ENCODE data around the gene RPS6KA1. TPM values are rescaled to one million over a fixed set of nuclear protein-coding genes. Genes with fewer than 3 reads are reported as not detected.

Gene RPS6KA1
- total and polyA plus RNA-seq, 7 donors = 0.88 to 3.0 (median 2.5) TPM

DNA sequence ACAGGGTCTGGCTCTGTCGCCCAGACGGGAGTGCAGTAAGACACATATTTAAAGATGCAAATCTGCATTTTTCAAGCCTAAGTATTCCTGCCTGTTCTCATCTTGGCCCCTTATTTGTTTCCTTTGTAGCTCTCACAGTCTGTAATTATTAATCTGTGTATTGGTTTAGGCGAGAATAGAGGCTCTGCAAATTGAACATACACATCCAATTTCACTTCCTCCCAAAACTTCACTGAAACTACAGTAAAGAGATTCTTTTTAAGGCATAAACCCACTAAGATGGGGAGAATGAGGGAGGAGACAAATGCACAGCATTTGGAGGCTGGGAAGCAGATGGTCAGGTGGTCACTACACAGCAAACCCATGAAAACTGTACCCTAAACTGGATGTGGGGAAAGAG lies 36.3 kb upstream of the RPS6KA1 start:
- no peak overlapping the region for H3K27ac ChIP-seq
- no peaks in the 10 kb centered on the region for H3K4me1 ChIP-seq
- no peak overlapping the region for H3K4me3 ChIP-seq
- no peaks in the 10 kb centered on the region for H3K9me3 ChIP-seq
- ATAC-seq (no peak), DNase-seq (no peak)
- WGBS, 3 donors = 55 to 72% (median 66%) methylated on average over 3 of the region's 3 CpGs
- TF ChIP-seq, protein P1, sequence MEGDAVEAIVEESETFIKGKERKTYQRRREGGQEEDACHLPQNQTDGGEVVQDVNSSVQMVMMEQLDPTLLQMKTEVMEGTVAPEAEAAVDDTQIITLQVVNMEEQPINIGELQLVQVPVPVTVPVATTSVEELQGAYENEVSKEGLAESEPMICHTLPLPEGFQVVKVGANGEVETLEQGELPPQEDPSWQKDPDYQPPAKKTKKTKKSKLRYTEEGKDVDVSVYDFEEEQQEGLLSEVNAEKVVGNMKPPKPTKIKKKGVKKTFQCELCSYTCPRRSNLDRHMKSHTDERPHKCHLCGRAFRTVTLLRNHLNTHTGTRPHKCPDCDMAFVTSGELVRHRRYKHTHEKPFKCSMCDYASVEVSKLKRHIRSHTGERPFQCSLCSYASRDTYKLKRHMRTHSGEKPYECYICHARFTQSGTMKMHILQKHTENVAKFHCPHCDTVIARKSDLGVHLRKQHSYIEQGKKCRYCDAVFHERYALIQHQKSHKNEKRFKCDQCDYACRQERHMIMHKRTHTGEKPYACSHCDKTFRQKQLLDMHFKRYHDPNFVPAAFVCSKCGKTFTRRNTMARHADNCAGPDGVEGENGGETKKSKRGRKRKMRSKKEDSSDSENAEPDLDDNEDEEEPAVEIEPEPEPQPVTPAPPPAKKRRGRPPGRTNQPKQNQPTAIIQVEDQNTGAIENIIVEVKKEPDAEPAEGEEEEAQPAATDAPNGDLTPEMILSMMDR (IDR thresholded peaks at IDR 0.05) = no peak
- H3K36me3 ChIP-seq (ENCODE audit: insufficient read depth in 1 of 2, low read depth in 1 of 2) = no peaks in the 10 kb centered on the region
- H3K27me3 ChIP-seq (ENCODE audit: insufficient read depth in 3 of 3, low read length in 2 of 3) = no peaks in the 10 kb centered on the region
- intact Hi-C loops (cut with DNase I) = loop anchor here in 1 of 2 donors (10.0 kb wide), 1 partner anchor 302 kb away; no protein-coding TSS in a partner anchor

- no peak overlapping the region for H3K4me3 ChIP-seq
- 82 to 91% (median 83%) methylated on average over 3 of the region's 3 CpGs for WGBS, 3 donors
- H3K4me1 ChIP-seq = no peaks in the 10 kb centered on the region
- TF ChIP-seq, protein P1 (IDR thresholded peaks at IDR 0.05) = no peak
- no peaks in the 10 kb centered on the region for H3K27me3 ChIP-seq (ENCODE audit: insufficient read depth in 3 of 3, low read length in 2 of 3)
- no peak for DNase-seq
- no peak overlapping the region for H3K27ac ChIP-seq
- no peaks in the 10 kb centered on the region for H3K36me3 ChIP-seq (ENCODE audit: insufficient read depth in 1 of 2, low read depth in 1 of 2)
- no peaks in the 10 kb centered on the region for H3K9me3 ChIP-seq
- no peak for ATAC-seq
- intact Hi-C loops (cut with DNase I) = loop anchor here in 1 of 2 donors (10.0 kb wide), 1 partner anchor 301 kb away; no protein-coding TSS in a partner anchor
Measured at GRCh38 chr1:26493938-26494337, 35.6 kb upstream of the RPS6KA1 start.

- H3K27ac ChIP-seq = no peak overlapping the region
- TF ChIP-seq, protein P1 (IDR thresholded peaks at IDR 0.05) = no peak
- WGBS, 3 donors = 32 to 66% (median 45%) methylated on average over 4 of the region's 4 CpGs
- no peaks in the 10 kb centered on the region for H3K36me3 ChIP-seq (ENCODE audit: insufficient read depth in 1 of 2, low read depth in 1 of 2)
- no peak for ATAC-seq
- H3K4me3 ChIP-seq = no peak overlapping the region
- H3K9me3 ChIP-seq = no peaks in the 10 kb centered on the region
- intact Hi-C loops (cut with DNase I) = loop anchor here in 1 of 2 donors (10.0 kb wide), 1 partner anchor 298 kb away; no protein-coding TSS in a partner anchor
- no peaks in the 10 kb centered on the region for H3K4me1 ChIP-seq
- no peak for DNase-seq
- H3K27me3 ChIP-seq (ENCODE audit: insufficient read depth in 3 of 3, low read length in 2 of 3) = no peaks in the 10 kb centered on the region
Measured at GRCh38 chr1:26496861-26497260, 32.7 kb upstream of the RPS6KA1 start.

GRCh38 chr1:26498894-26499293 lies 30.7 kb upstream of the RPS6KA1 start:
- no peak for ATAC-seq
- Histone ChIP-seq H3K4me3 (no peak overlapping the region), H3K27ac (no peak overlapping the region), H3K36me3 (ENCODE audit: insufficient read depth in 1 of 2, low read depth in 1 of 2) (no peaks in the 10 kb centered on the region), H3K4me1 (no peaks in the 10 kb centered on the region), H3K9me3 (no peaks in the 10 kb centered on the region), H3K27me3 (ENCODE audit: insufficient read depth in 3 of 3, low read length in 2 of 3) (no peaks in the 10 kb centered on the region)
- intact Hi-C loops (cut with DNase I) = loop anchor here in 1 of 2 donors (10.0 kb wide), 1 partner anchor 296 kb away; no protein-coding TSS in a partner anchor
- 91 to 97% (median 93%) methylated on average over 7 of the region's 7 CpGs for WGBS, 3 donors
- TF ChIP-seq, protein P1 (IDR thresholded peaks at IDR 0.05) = no peak
- DNase-seq = no peak

All from psoas muscle (tissue), 8 donors.